ENCODE results near the gene MID2.

DNA sequence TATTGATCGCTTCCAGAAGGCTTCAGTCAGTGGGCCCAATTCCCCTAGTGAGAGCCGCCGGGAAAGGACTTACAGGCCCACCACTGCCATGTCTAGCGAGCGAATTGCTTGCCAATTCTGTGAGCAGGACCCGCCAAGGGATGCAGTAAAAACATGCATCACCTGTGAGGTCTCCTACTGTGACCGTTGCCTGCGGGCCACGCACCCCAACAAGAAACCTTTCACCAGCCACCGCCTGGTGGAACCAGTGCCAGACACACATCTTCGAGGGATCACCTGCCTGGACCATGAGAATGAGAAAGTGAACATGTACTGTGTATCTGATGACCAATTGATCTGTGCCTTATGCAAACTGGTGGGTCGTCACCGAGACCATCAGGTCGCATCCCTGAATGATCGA lies 15.3 kb downstream of the MID2 start:
- TF ChIP-seq, protein P1, sequence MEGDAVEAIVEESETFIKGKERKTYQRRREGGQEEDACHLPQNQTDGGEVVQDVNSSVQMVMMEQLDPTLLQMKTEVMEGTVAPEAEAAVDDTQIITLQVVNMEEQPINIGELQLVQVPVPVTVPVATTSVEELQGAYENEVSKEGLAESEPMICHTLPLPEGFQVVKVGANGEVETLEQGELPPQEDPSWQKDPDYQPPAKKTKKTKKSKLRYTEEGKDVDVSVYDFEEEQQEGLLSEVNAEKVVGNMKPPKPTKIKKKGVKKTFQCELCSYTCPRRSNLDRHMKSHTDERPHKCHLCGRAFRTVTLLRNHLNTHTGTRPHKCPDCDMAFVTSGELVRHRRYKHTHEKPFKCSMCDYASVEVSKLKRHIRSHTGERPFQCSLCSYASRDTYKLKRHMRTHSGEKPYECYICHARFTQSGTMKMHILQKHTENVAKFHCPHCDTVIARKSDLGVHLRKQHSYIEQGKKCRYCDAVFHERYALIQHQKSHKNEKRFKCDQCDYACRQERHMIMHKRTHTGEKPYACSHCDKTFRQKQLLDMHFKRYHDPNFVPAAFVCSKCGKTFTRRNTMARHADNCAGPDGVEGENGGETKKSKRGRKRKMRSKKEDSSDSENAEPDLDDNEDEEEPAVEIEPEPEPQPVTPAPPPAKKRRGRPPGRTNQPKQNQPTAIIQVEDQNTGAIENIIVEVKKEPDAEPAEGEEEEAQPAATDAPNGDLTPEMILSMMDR (IDR thresholded peaks at IDR 0.05): no peak
- TF ChIP-seq POLR2A (IDR thresholded peaks at IDR 0.05): no peak

Data from testis (tissue), 2 donors.